Measurements from ENCODE around the gene RBM19. TPM values are rescaled to one million over a fixed set of nuclear protein-coding genes. Genes with fewer than 3 reads are reported as not detected.

The RBM19 gene
- total RNA-seq, 2 donors from 2014 or later, result 38.6 to 43.1 TPM

- H3K4me1 Mint-ChIP-seq, result peaks cover 7% of the 10 kb centered on the region
- no peak overlapping the region for H3K4me3 ChIP-seq (ENCODE audit: low read length)
- H3K9ac ChIP-seq (ENCODE audit: extremely low read depth, low read length, poor library complexity, severe bottlenecking), result no peak overlapping the region
- H3K4me1 ChIP-seq (ENCODE audit: control insufficient read depth, insufficient read depth, low read length), result no peaks in the 10 kb centered on the region
- WGBS, 2 experiments (ENCODE audit: insufficient coverage in 1 of 2, insufficient read length in 1 of 2), result 89 to 98% methylated on average over 11 to 23 of the region's 23 CpGs
- H3K27ac ChIP-seq (ENCODE audit: low read depth, low read length), result no peak overlapping the region
- TF ChIP-seq CTCF (conservative IDR thresholded peaks at IDR 0.05), result no peak
- H3K36me3 Mint-ChIP-seq (ENCODE audit: low read depth), result peaks cover 12% of the 10 kb centered on the region
- peaks cover 8% of the 10 kb centered on the region for H3K36me3 ChIP-seq (ENCODE audit: control insufficient read depth, insufficient read depth, low read length)
- DNase-seq, result no peak
- H3K27me3 Mint-ChIP-seq (ENCODE audit: insufficient read depth), result no peaks in the 10 kb centered on the region
- no peak overlapping the region for H3K4me3 Mint-ChIP-seq
- H3K9me3 Mint-ChIP-seq, result peaks cover 4% of the 10 kb centered on the region
- no peak overlapping the region for H3K27ac Mint-ChIP-seq
- H3K27me3 ChIP-seq (ENCODE audit: control insufficient read depth, insufficient read depth, low read length, poor library complexity, severe bottlenecking), result no peaks in the 10 kb centered on the region
- peaks cover 4% of the 10 kb centered on the region for H3K9me3 ChIP-seq (ENCODE audit: control insufficient read depth, low read length)
Observed at GRCh38 chr12:113889891-113890581, 76.1 kb downstream of the RBM19 start.

- Mint-ChIP-seq H3K4me1 (peaks cover 7% of the 10 kb centered on the region), H3K9me3 (peaks cover 13% of the 10 kb centered on the region), H3K27me3 (ENCODE audit: insufficient read depth) (no peaks in the 10 kb centered on the region), H3K36me3 (ENCODE audit: low read depth) (peaks cover 22% of the 10 kb centered on the region), H3K4me3 (no peak overlapping the region), H3K27ac (peak overlapping the region; percentile 28)
- no peak for DNase-seq
- no peaks in the 10 kb centered on the region for H3K27me3 ChIP-seq (ENCODE audit: control insufficient read depth, insufficient read depth, low read length, poor library complexity, severe bottlenecking)
- no peak overlapping the region for H3K9ac ChIP-seq (ENCODE audit: extremely low read depth, low read length, poor library complexity, severe bottlenecking)
- peaks cover 14% of the 10 kb centered on the region for H3K9me3 ChIP-seq (ENCODE audit: control insufficient read depth, low read length)
- no peaks in the 10 kb centered on the region for H3K4me1 ChIP-seq (ENCODE audit: control insufficient read depth, insufficient read depth, low read length)
- WGBS, 2 experiments (ENCODE audit: insufficient coverage in 1 of 2, insufficient read length in 1 of 2), result 75 to 100% methylated on average over 2 to 3 of the region's 3 CpGs
- H3K4me3 ChIP-seq (ENCODE audit: low read length), result no peak overlapping the region
- H3K27ac ChIP-seq (ENCODE audit: low read depth, low read length), result no peak overlapping the region
- TF ChIP-seq CTCF (conservative IDR thresholded peaks at IDR 0.05), result peak; percentile 55
- peaks cover 10% of the 10 kb centered on the region for H3K36me3 ChIP-seq (ENCODE audit: control insufficient read depth, insufficient read depth, low read length)
Observed at GRCh38 chr12:113889076-113889475, 77.0 kb downstream of the RBM19 start.

GRCh38 chr12:113888435-113888834, 77.7 kb downstream of the RBM19 start:
- Mint-ChIP-seq H3K36me3 (ENCODE audit: low read depth) (peaks cover 27% of the 10 kb centered on the region), H3K27ac (no peak overlapping the region), H3K4me1 (peaks cover 7% of the 10 kb centered on the region), H3K4me3 (no peak overlapping the region), H3K27me3 (ENCODE audit: insufficient read depth) (no peaks in the 10 kb centered on the region), H3K9me3 (peaks cover 18% of the 10 kb centered on the region)
- H3K27me3 ChIP-seq (ENCODE audit: control insufficient read depth, insufficient read depth, low read length, poor library complexity, severe bottlenecking), result no peaks in the 10 kb centered on the region
- H3K27ac ChIP-seq (ENCODE audit: low read depth, low read length), result no peak overlapping the region
- no peak overlapping the region for H3K9ac ChIP-seq (ENCODE audit: extremely low read depth, low read length, poor library complexity, severe bottlenecking)
- WGBS, 2 experiments (ENCODE audit: insufficient coverage in 1 of 2, insufficient read length in 1 of 2), result 95 to 100% methylated on average over 1 to 2 of the region's 2 CpGs
- no peak for DNase-seq
- no peak for TF ChIP-seq CTCF (conservative IDR thresholded peaks at IDR 0.05)
- no peak overlapping the region for H3K4me3 ChIP-seq (ENCODE audit: low read length)
- no peaks in the 10 kb centered on the region for H3K4me1 ChIP-seq (ENCODE audit: control insufficient read depth, insufficient read depth, low read length)
- peaks cover 16% of the 10 kb centered on the region for H3K9me3 ChIP-seq (ENCODE audit: control insufficient read depth, low read length)
- H3K36me3 ChIP-seq (ENCODE audit: control insufficient read depth, insufficient read depth, low read length), result peaks cover 15% of the 10 kb centered on the region
